Left lobe of liver (tissue), 1 donor: ENCODE results near the gene RNF17. TPM values are rescaled to one million over a fixed set of nuclear protein-coding genes. Genes with fewer than 3 reads are reported as not detected.

Experiments used
- total RNA-seq: library from RNA; stranded (reverse); gene quantifications from one replicate; pipeline ENCODE4 v1.2.1, GENCODE V29; 2021
- donor health status: DM: no; HTN: yes; CAD: no.

Gene RNF17
- total RNA-seq, 1 donor from 2014 or later: 0.33 TPM

Other genes with a start within 250 kb of the RNF17 start
- not detected for gene ATP12A, start 83.8 kb upstream of the RNF17 start, total RNA-seq